Inflammatory macrophage (primary cell): ENCODE data around the gene XYLB.
A peak's percentile ranks its signal among the peaks of the same experiment; 100 is the strongest.

Source experiments
- DNase-seq, 2 donors: peaks; one replicate each; pipeline ENCODE4 v3.0.0-alpha.2; 2020 to 2022

XYLB gene

GRCh38 chr3:38457111-38458003, 110.8 kb downstream of the XYLB start:
- peak; percentile 33 to 49 for DNase-seq

- no peak for DNase-seq
These were observed 112.4 kb downstream of the XYLB start for GRCh38 chr3:38458796-38459498.

- DNase-seq = no peak
These were observed 113.0 kb downstream of the XYLB start for GRCh38 chr3:38459499-38460048.

GRCh38 chr3:38460377-38461270, 114.0 kb downstream of the XYLB start:
- DNase-seq = no peak
